ENCODE results near the gene KIAA0513. TPM values are rescaled to one million over a fixed set of nuclear protein-coding genes. Genes with fewer than 3 reads are reported as not detected.
A peak's percentile ranks its signal among the peaks of the same experiment; 100 is the strongest.
"Not testable (repeated sequence)": the region's sequence is repeated elsewhere in the genome, so short reads cannot be mapped to it uniquely, and the experiment has no call there.

The KIAA0513 gene
- total RNA-seq, 1 donor from 2014 or later: 20.3 TPM

GRCh38 chr16:85113168-85113733, 85.7 kb downstream of the KIAA0513 start:
- DNase-seq (ENCODE audit: low read depth): no peak

- DNase-seq (ENCODE audit: low read depth): no peak
Measured at GRCh38 chr16:85113913-85114312, 86.3 kb downstream of the KIAA0513 start.

GRCh38 chr16:85114909-85115567, 87.4 kb downstream of the KIAA0513 start:
- peak; percentile 68 for DNase-seq (ENCODE audit: low read depth)

GRCh38 chr16:85117418-85117817, 89.8 kb downstream of the KIAA0513 start:
- no peak for DNase-seq (ENCODE audit: low read depth)

GRCh38 chr16:85120006-85120340, 92.4 kb downstream of the KIAA0513 start:
- no peak for DNase-seq (ENCODE audit: low read depth)

- not testable (repeated sequence) for DNase-seq (ENCODE audit: low read depth)
Measured at GRCh38 chr16:85123441-85123840, 95.8 kb downstream of the KIAA0513 start.

- DNase-seq (ENCODE audit: low read depth): peak; percentile 28
Measured at GRCh38 chr16:85123891-85124635, 96.5 kb downstream of the KIAA0513 start.

GRCh38 chr16:85124636-85125346, 97.2 kb downstream of the KIAA0513 start:
- no peak for DNase-seq (ENCODE audit: low read depth)

GRCh38 chr16:85125570-85126393, 98.2 kb downstream of the KIAA0513 start:
- DNase-seq (ENCODE audit: low read depth): no peak

GRCh38 chr16:85126394-85126704, 98.8 kb downstream of the KIAA0513 start:
- DNase-seq (ENCODE audit: low read depth): no peak

- peak; percentile 83 for DNase-seq (ENCODE audit: low read depth)
Measured at GRCh38 chr16:85126705-85127378, 99.2 kb downstream of the KIAA0513 start.

GRCh38 chr16:85127379-85127723, 99.8 kb downstream of the KIAA0513 start:
- DNase-seq (ENCODE audit: low read depth): no peak

- no peak for DNase-seq (ENCODE audit: low read depth)
Measured at GRCh38 chr16:85128079-85128837, 100.7 kb downstream of the KIAA0513 start.

GRCh38 chr16:85129876-85130704, 102.5 kb downstream of the KIAA0513 start:
- no peak for DNase-seq (ENCODE audit: low read depth)

- DNase-seq (ENCODE audit: low read depth): no peak
Measured at GRCh38 chr16:85130705-85131028, 103.1 kb downstream of the KIAA0513 start.

GRCh38 chr16:85132456-85133289, 105.1 kb downstream of the KIAA0513 start:
- no peak for DNase-seq (ENCODE audit: low read depth)

- DNase-seq (ENCODE audit: low read depth): no peak
Measured at GRCh38 chr16:85133290-85133599, 105.7 kb downstream of the KIAA0513 start.

- DNase-seq (ENCODE audit: low read depth): no peak
Measured at GRCh38 chr16:85134076-85134788, 106.6 kb downstream of the KIAA0513 start.

- DNase-seq (ENCODE audit: low read depth): no peak
Measured at GRCh38 chr16:85134789-85135142, 107.2 kb downstream of the KIAA0513 start.

Data from renal cortical epithelial cell (primary cell).